ENCODE results near the gene CSMD2.
"Not testable (repeated sequence)": the region's sequence is repeated elsewhere in the genome, so short reads cannot be mapped to it uniquely, and the experiment has no call there.

The CSMD2 gene

GRCh38 chr1:34164771-34165391, at the start of gene CSMD2:
Gene CSMD2, minus strand, starts transcription at chr1:34165230. Its CDS starts 133 bp downstream, at chr1:34165097.
- in situ Hi-C loops (cut with MboI; ENCODE audit: low sequenced_read_pairs) = no loop called here
- peaks cover 31% of the 10 kb centered on the region for H3K27me3 ChIP-seq (ENCODE audit: low read depth)
- H3K36me3 ChIP-seq (replicated peaks) = no peaks in the 10 kb centered on the region
- no peaks in the 10 kb centered on the region for H3K4me1 ChIP-seq
- no peak within 1 kb of the TSS for H3K4me3 ChIP-seq
- DNase-seq (ENCODE audit: low spot score in 2 of 2) = no peak
- H3K9me3 ChIP-seq = no peaks in the 10 kb centered on the region

GRCh38 chr1:34213956-34214355, 48.9 kb upstream of the CSMD2 start:
- H3K9me3 ChIP-seq = no peaks in the 10 kb centered on the region
- no peaks in the 10 kb centered on the region for H3K27me3 ChIP-seq (ENCODE audit: low read depth)
- H3K36me3 ChIP-seq (replicated peaks) = no peaks in the 10 kb centered on the region
- no peak for DNase-seq (ENCODE audit: low spot score in 2 of 2)
- in situ Hi-C loops (cut with MboI; ENCODE audit: low sequenced_read_pairs) = no loop called here
- no peak overlapping the region for H3K4me3 ChIP-seq
- no peaks in the 10 kb centered on the region for H3K4me1 ChIP-seq

DNA sequence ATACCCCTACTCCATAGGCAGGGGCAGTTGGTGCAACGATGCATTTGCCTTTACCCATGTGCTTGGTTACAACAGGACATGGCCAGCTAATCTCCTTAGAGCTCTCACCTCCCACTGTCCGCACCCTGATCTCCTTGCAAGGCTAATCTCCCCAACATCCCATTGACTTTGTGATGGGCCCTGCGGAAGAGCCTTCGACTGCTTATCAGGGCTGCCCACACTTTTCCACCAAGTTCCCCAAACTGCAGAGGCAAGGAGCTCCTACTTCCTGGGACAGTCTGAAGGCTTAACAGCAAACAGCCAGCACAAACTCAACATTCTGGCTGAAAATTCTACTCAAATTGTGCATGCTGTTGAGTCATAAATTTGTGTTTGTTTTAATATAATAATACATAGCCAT, 47.6 kb upstream of the CSMD2 start:
- H3K36me3 ChIP-seq (replicated peaks) = no peaks in the 10 kb centered on the region
- no peaks in the 10 kb centered on the region for H3K4me1 ChIP-seq
- DNase-seq (ENCODE audit: low spot score in 2 of 2) = no peak
- in situ Hi-C loops (cut with MboI; ENCODE audit: low sequenced_read_pairs) = no loop called here
- H3K9me3 ChIP-seq = no peaks in the 10 kb centered on the region
- H3K27me3 ChIP-seq (ENCODE audit: low read depth) = no peaks in the 10 kb centered on the region
- no peak overlapping the region for H3K4me3 ChIP-seq

GRCh38 chr1:34199927-34200326, 34.9 kb upstream of the CSMD2 start:
- H3K36me3 ChIP-seq (replicated peaks) = no peaks in the 10 kb centered on the region
- H3K27me3 ChIP-seq (ENCODE audit: low read depth) = no peaks in the 10 kb centered on the region
- DNase-seq (ENCODE audit: low spot score in 2 of 2) = no peak
- H3K9me3 ChIP-seq = no peaks in the 10 kb centered on the region
- H3K4me1 ChIP-seq = no peaks in the 10 kb centered on the region
- no peak overlapping the region for H3K4me3 ChIP-seq
- in situ Hi-C loops (cut with MboI; ENCODE audit: low sequenced_read_pairs) = no loop called here

GRCh38 chr1:34192621-34193020, 27.6 kb upstream of the CSMD2 start:
- no peaks in the 10 kb centered on the region for H3K9me3 ChIP-seq
- H3K27me3 ChIP-seq (ENCODE audit: low read depth) = no peaks in the 10 kb centered on the region
- no peaks in the 10 kb centered on the region for H3K4me1 ChIP-seq
- no peaks in the 10 kb centered on the region for H3K36me3 ChIP-seq (replicated peaks)
- no peak overlapping the region for H3K4me3 ChIP-seq
- no peak for DNase-seq (ENCODE audit: low spot score in 2 of 2)
- in situ Hi-C loops (cut with MboI; ENCODE audit: low sequenced_read_pairs) = no loop called here

- no peak for DNase-seq (ENCODE audit: low spot score in 2 of 2)
- Histone ChIP-seq H3K36me3 (replicated peaks) (no peaks in the 10 kb centered on the region), H3K27me3 (ENCODE audit: low read depth) (no peaks in the 10 kb centered on the region), H3K9me3 (no peaks in the 10 kb centered on the region), H3K4me3 (no peak overlapping the region), H3K4me1 (no peaks in the 10 kb centered on the region)
- in situ Hi-C loops (cut with MboI; ENCODE audit: low sequenced_read_pairs) = no loop called here
Observed at GRCh38 chr1:34190692-34191091, 25.7 kb upstream of the CSMD2 start.

- Histone ChIP-seq H3K9me3 (no peaks in the 10 kb centered on the region), H3K36me3 (replicated peaks) (no peaks in the 10 kb centered on the region), H3K4me3 (no peak overlapping the region), H3K27me3 (ENCODE audit: low read depth) (no peaks in the 10 kb centered on the region), H3K4me1 (no peaks in the 10 kb centered on the region)
- in situ Hi-C loops (cut with MboI; ENCODE audit: low sequenced_read_pairs) = no loop called here
- no peak for DNase-seq (ENCODE audit: low spot score in 2 of 2)
Observed at GRCh38 chr1:34188985-34189384, 24.0 kb upstream of the CSMD2 start.

- Histone ChIP-seq H3K27me3 (ENCODE audit: low read depth) (no peaks in the 10 kb centered on the region), H3K4me3 (no peak overlapping the region), H3K36me3 (replicated peaks) (no peaks in the 10 kb centered on the region), H3K4me1 (no peaks in the 10 kb centered on the region), H3K9me3 (no peaks in the 10 kb centered on the region)
- in situ Hi-C loops (cut with MboI; ENCODE audit: low sequenced_read_pairs) = no loop called here
- peak; percentile 31 to 39 for DNase-seq (ENCODE audit: low spot score in 2 of 2)
Observed at GRCh38 chr1:34188418-34188817, 23.4 kb upstream of the CSMD2 start.

DNA sequence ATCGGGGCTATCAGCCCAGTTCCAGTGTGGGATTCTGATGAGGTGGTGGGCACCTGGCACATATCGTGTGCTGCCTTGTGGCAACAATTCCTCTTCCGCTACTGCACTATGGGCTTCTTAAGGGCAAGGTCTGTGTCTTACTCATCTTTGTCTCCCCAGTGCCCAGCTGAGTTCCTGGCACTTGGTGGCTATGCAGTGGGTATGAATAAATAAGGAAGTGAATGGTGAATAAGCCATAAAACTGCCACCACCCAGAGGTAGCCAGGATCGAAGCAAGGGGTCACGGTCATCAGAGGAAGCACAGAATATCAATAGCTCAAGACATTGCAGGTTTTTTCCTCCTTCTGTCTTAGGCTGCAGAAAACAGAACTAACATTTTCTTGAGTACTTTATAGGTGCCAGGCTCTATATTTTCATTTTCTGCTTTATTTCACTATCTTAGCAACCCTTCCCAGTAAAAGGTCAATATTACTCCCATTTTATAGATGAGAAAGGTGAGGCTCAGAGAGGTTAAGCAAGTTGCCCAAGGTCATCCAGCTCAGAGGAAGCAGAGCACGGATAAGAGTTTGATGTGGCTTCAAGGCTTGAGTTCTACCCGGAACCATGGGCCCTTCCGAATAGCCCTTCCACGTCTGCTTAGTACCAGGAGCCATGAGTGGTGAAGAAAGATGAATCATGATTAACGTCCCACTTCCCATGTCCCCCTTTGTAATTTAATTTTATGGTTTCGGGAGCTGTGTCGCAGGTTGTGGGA, 21.9 kb upstream of the CSMD2 start:
- Histone ChIP-seq H3K9me3 (no peaks in the 10 kb centered on the region), H3K36me3 (replicated peaks) (no peaks in the 10 kb centered on the region), H3K4me1 (no peaks in the 10 kb centered on the region), H3K4me3 (no peak overlapping the region), H3K27me3 (ENCODE audit: low read depth) (no peaks in the 10 kb centered on the region)
- in situ Hi-C loops (cut with MboI; ENCODE audit: low sequenced_read_pairs) = no loop called here
- DNase-seq (ENCODE audit: low spot score in 2 of 2) = no peak

- H3K27me3 ChIP-seq (ENCODE audit: low read depth); H3K9me3 ChIP-seq; H3K4me1 ChIP-seq; in situ Hi-C loops (cut with MboI; ENCODE audit: low sequenced_read_pairs); H3K4me3 ChIP-seq; DNase-seq (ENCODE audit: low spot score in 2 of 2); H3K36me3 ChIP-seq (replicated peaks): not testable (repeated sequence)
Observed at GRCh38 chr1:34183381-34183780, 18.4 kb upstream of the CSMD2 start.

GRCh38 chr1:34178072-34178471, 13.0 kb upstream of the CSMD2 start:
- in situ Hi-C loops (cut with MboI; ENCODE audit: low sequenced_read_pairs) = no loop called here
- H3K4me1 ChIP-seq = no peaks in the 10 kb centered on the region
- no peak overlapping the region for H3K4me3 ChIP-seq
- DNase-seq (ENCODE audit: low spot score in 2 of 2) = no peak
- H3K27me3 ChIP-seq (ENCODE audit: low read depth) = no peaks in the 10 kb centered on the region
- no peaks in the 10 kb centered on the region for H3K9me3 ChIP-seq
- no peaks in the 10 kb centered on the region for H3K36me3 ChIP-seq (replicated peaks)

DNA sequence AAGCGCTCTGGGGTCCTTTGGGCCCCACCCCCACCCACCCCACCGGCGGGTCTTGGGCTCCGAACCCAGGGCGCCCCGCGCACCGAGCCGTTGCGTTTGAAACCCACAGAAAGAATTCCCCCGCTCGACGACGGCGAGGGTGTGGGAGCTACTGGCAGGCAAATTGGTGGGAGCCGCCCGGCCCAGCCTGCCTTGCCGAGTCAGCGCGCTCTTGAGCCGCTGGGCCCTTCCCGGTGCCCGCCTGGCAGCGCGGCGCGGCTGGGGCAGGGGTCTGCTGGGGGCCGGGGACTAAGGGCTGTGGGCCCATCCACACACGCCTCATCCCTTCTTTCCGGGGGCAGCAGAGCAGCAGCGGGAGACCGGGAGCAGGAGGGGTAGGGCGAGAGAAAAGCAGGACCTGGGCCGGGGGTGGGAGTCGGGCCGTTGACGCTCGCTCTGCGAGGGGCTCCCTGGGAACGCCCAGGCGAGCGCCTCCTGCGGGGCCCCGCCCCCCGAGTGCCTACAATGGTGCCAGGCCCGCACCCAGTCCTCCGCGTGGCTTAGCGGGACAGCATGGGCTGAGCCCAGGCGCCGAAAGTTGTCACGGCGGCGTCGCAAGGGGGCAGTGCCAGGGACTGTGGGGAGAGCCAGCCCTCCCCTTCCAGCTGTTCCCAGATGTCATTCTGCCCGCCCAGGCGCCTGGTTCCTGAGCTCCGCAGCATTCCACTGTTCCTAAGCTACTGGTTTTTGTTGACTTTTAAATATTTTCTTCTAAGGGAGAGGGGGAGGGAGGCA, 12.0 kb upstream of the CSMD2 start, which contains the start of gene C1orf94:
TSS of gene C1orf94 (plus strand) at position 78 of the 774 bp plus-strand sequence. CDS start 883 bp downstream, outside the sequence.
- Histone ChIP-seq H3K9me3 (no peaks in the 10 kb centered on the region), H3K36me3 (replicated peaks) (no peaks in the 10 kb centered on the region), H3K4me1 (no peaks in the 10 kb centered on the region), H3K27me3 (ENCODE audit: low read depth) (no peaks in the 10 kb centered on the region), H3K4me3 (no peak within 1 kb of the TSS)
- in situ Hi-C loops (cut with MboI; ENCODE audit: low sequenced_read_pairs) = no loop called here
- DNase-seq (ENCODE audit: low spot score in 2 of 2) = no peak

- Histone ChIP-seq H3K4me3 (no peak overlapping the region), H3K36me3 (replicated peaks) (no peaks in the 10 kb centered on the region), H3K4me1 (no peaks in the 10 kb centered on the region), H3K9me3 (no peaks in the 10 kb centered on the region), H3K27me3 (ENCODE audit: low read depth) (no peaks in the 10 kb centered on the region)
- in situ Hi-C loops (cut with MboI; ENCODE audit: low sequenced_read_pairs) = no loop called here
- DNase-seq (ENCODE audit: low spot score in 2 of 2) = no peak
Observed at GRCh38 chr1:34175744-34176143, 10.7 kb upstream of the CSMD2 start.

- H3K4me3 ChIP-seq = no peak overlapping the region
- in situ Hi-C loops (cut with MboI; ENCODE audit: low sequenced_read_pairs) = no loop called here
- H3K36me3 ChIP-seq (replicated peaks) = no peaks in the 10 kb centered on the region
- H3K4me1 ChIP-seq = no peaks in the 10 kb centered on the region
- no peaks in the 10 kb centered on the region for H3K9me3 ChIP-seq
- no peak for DNase-seq (ENCODE audit: low spot score in 2 of 2)
- peaks cover 23% of the 10 kb centered on the region for H3K27me3 ChIP-seq (ENCODE audit: low read depth)
Observed at GRCh38 chr1:34167389-34167788, 2.4 kb upstream of the CSMD2 start.
